ENCODE results near the gene CNTN5.

Gene CNTN5

DNA sequence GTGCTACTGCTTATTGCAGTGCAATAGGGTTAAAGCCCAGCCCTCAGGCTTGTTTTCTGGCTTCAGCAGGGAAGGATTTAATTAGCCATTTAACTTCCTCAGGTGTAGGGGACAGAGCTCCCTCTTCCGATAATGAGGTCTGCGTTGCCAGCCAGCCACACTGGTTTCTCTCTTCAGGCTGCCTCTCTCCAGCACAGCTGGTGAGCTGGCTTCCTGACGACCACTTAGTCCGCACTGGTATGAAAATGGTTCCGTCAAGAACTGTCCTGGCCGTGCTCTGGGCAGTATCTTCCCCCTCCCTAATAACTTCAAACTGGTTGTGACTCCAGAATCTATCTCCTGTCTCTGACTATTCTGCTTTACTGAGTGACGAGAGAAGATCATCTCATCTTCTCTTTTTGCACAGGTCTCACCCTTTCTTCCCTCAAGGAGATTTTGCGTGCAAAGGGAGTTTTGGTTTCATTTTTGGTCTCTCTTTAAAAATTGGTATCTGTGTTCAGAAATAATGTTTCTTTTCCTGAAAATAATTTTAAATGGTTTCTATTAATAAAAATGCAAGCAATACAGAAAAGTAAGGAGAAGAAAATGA is 49.2 kb downstream of the CNTN5 start:
- TF ChIP-seq RAD21 (IDR thresholded peaks at IDR 0.05; ENCODE audit: low read depth) = no peak
- no peak for TF ChIP-seq TEAD4 (IDR thresholded peaks at IDR 0.05)
- TF ChIP-seq, protein P1, sequence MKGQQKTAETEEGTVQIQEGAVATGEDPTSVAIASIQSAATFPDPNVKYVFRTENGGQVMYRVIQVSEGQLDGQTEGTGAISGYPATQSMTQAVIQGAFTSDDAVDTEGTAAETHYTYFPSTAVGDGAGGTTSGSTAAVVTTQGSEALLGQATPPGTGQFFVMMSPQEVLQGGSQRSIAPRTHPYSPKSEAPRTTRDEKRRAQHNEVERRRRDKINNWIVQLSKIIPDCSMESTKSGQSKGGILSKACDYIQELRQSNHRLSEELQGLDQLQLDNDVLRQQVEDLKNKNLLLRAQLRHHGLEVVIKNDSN (IDR thresholded peaks at IDR 0.05) = no peak
- TF ChIP-seq YY1 (IDR thresholded peaks at IDR 0.05; ENCODE audit: low read depth) = no peak
- TF ChIP-seq, protein P2, sequence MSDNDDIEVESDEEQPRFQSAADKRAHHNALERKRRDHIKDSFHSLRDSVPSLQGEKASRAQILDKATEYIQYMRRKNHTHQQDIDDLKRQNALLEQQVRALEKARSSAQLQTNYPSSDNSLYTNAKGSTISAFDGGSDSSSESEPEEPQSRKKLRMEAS (IDR thresholded peaks at IDR 0.05) = no peak
- TF ChIP-seq EGR1 (IDR thresholded peaks at IDR 0.05) = no peak
- TF ChIP-seq FOXM1 (IDR thresholded peaks at IDR 0.05; ENCODE audit: borderline replicate concordance, low read depth) = no peak
- TF ChIP-seq, protein P3, sequence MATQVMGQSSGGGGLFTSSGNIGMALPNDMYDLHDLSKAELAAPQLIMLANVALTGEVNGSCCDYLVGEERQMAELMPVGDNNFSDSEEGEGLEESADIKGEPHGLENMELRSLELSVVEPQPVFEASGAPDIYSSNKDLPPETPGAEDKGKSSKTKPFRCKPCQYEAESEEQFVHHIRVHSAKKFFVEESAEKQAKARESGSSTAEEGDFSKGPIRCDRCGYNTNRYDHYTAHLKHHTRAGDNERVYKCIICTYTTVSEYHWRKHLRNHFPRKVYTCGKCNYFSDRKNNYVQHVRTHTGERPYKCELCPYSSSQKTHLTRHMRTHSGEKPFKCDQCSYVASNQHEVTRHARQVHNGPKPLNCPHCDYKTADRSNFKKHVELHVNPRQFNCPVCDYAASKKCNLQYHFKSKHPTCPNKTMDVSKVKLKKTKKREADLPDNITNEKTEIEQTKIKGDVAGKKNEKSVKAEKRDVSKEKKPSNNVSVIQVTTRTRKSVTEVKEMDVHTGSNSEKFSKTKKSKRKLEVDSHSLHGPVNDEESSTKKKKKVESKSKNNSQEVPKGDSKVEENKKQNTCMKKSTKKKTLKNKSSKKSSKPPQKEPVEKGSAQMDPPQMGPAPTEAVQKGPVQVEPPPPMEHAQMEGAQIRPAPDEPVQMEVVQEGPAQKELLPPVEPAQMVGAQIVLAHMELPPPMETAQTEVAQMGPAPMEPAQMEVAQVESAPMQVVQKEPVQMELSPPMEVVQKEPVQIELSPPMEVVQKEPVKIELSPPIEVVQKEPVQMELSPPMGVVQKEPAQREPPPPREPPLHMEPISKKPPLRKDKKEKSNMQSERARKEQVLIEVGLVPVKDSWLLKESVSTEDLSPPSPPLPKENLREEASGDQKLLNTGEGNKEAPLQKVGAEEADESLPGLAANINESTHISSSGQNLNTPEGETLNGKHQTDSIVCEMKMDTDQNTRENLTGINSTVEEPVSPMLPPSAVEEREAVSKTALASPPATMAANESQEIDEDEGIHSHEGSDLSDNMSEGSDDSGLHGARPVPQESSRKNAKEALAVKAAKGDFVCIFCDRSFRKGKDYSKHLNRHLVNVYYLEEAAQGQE (IDR thresholded peaks at IDR 0.05; ENCODE audit: low read depth) = no peak
- TF ChIP-seq CREB1 (IDR thresholded peaks at IDR 0.05; ENCODE audit: low read depth) = no peak
- TF ChIP-seq TCF12 (IDR thresholded peaks at IDR 0.05; ENCODE audit: low read depth) = no peak
- TF ChIP-seq CEBPB (IDR thresholded peaks at IDR 0.05) = no peak
- no peak for TF ChIP-seq ZBTB7A (IDR thresholded peaks at IDR 0.05; ENCODE audit: low read depth)

DNA sequence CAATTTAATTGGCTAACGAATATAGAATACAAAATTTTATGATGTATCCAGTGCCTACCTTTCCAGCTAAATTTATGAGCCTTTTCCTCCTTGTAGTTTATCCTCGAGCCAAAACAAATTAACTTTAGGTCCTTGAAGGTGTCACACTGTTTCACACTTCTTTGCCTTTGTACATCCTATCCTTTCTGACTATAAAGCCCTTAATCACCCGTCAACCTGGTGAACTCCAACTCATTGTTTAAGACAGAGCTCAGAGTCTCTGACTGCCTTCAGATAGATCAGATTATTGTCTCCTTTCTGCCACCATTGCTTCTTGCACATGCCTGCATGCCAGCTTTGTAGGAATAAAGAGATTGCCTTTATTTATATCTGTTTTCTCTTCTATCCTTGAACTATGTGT is 58.8 kb downstream of the CNTN5 start:
- TF ChIP-seq EP300 (IDR thresholded peaks at IDR 0.05; ENCODE audit: borderline replicate concordance) (no peak), TAF1 (IDR thresholded peaks at IDR 0.05; ENCODE audit: low read depth) (no peak), TEAD4 (IDR thresholded peaks at IDR 0.05) (no peak), ZBTB7A (IDR thresholded peaks at IDR 0.05; ENCODE audit: low read depth) (no peak), TCF12 (IDR thresholded peaks at IDR 0.05; ENCODE audit: low read depth) (no peak), EGR1 (IDR thresholded peaks at IDR 0.05) (no peak), RAD21 (IDR thresholded peaks at IDR 0.05; ENCODE audit: low read depth) (no peak)
- TF ChIP-seq, protein P2 (IDR thresholded peaks at IDR 0.05) = no peak
- TF ChIP-seq, protein P1 (IDR thresholded peaks at IDR 0.05) = no peak

DNA sequence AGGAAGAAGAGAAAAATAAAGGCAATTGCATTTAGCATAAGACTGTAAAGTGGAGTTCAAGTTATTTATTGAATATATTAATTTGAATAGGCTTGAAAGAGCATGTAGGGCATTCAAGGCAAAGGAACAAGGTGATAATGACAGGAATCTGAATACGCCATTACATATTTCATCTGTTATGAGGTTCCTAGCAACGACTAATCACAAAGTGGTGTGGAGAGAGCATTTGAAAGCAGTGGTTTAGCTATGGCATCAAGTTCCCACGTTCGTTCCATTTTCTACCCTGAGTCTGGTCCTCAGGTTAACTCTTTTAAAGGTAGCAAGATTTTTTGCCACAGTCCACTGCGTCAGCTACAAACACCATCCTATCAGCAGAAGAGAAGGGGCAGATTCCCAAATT is 59.4 kb downstream of the CNTN5 start:
- TF ChIP-seq CREB1 (IDR thresholded peaks at IDR 0.05; ENCODE audit: low read depth) = no peak
- TF ChIP-seq RAD21 (IDR thresholded peaks at IDR 0.05; ENCODE audit: low read depth) = no peak
- TF ChIP-seq ZBTB7A (IDR thresholded peaks at IDR 0.05; ENCODE audit: low read depth) = no peak
- TF ChIP-seq, protein P1 (IDR thresholded peaks at IDR 0.05) = no peak
- TF ChIP-seq YY1 (IDR thresholded peaks at IDR 0.05; ENCODE audit: low read depth) = no peak
- TF ChIP-seq TAF1 (IDR thresholded peaks at IDR 0.05; ENCODE audit: low read depth) = no peak
- TF ChIP-seq EGR1 (IDR thresholded peaks at IDR 0.05) = no peak
- TF ChIP-seq NFIC (IDR thresholded peaks at IDR 0.05) = no peak
- no peak for TF ChIP-seq TEAD4 (IDR thresholded peaks at IDR 0.05)
- TF ChIP-seq TCF12 (IDR thresholded peaks at IDR 0.05; ENCODE audit: low read depth) = no peak
- no peak for TF ChIP-seq CEBPB (IDR thresholded peaks at IDR 0.05)
- no peak for TF ChIP-seq FOXM1 (IDR thresholded peaks at IDR 0.05; ENCODE audit: borderline replicate concordance, low read depth)
- TF ChIP-seq, protein P2 (IDR thresholded peaks at IDR 0.05) = no peak
- TF ChIP-seq, protein P3 (IDR thresholded peaks at IDR 0.05; ENCODE audit: low read depth) = no peak
- no peak for TF ChIP-seq EP300 (IDR thresholded peaks at IDR 0.05; ENCODE audit: borderline replicate concordance)

DNA sequence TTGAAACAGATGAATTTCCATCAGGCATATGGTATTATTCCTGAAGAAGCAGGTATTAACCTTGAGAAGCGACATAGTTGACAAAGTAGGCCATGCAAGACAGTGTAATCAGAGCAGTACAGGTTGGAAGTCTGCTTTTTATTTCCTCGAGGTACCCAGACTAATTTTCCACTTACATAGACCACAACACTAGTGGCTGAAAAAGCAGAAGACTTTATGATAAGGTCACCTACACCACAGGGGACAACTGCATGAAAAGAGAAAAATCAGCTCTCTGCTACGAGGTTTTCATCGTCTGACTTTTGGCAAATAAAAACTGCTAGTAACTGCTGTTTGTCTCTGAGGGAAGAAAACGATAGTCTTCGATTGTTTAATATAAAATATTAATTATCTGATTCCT is 77.5 kb downstream of the CNTN5 start:
- TF ChIP-seq, protein P2 (IDR thresholded peaks at IDR 0.05) = no peak
- TF ChIP-seq NFIC (IDR thresholded peaks at IDR 0.05) (no peak), TEAD4 (IDR thresholded peaks at IDR 0.05) (no peak), CEBPB (IDR thresholded peaks at IDR 0.05) (no peak)

DNA sequence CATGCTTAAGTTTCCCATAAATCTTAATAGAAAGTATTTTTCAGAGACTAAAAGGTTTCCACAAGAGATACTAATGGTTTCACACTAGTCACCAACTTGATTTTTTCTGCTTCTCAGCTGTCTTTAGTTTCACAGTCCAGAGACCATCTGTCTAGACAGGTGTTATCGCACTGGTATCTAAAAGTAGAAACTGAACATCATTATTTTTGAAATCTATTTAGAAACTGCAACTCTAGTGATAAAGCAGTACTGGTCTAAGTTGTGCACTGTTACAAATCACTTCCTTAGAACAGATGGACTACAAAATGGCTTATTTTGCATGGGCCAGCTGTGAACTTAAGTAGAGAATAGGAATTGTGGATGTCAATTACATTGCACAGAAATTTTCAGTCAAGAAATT is 78.0 kb downstream of the CNTN5 start:
- TF ChIP-seq FOXM1 (IDR thresholded peaks at IDR 0.05; ENCODE audit: borderline replicate concordance, low read depth) (no peak), ZBTB7A (IDR thresholded peaks at IDR 0.05; ENCODE audit: low read depth) (no peak), RAD21 (IDR thresholded peaks at IDR 0.05; ENCODE audit: low read depth) (no peak), NFIC (IDR thresholded peaks at IDR 0.05) (no peak), TCF12 (IDR thresholded peaks at IDR 0.05; ENCODE audit: low read depth) (no peak), CREB1 (IDR thresholded peaks at IDR 0.05; ENCODE audit: low read depth) (no peak), EGR1 (IDR thresholded peaks at IDR 0.05) (no peak), CEBPB (IDR thresholded peaks at IDR 0.05) (no peak), TAF1 (IDR thresholded peaks at IDR 0.05; ENCODE audit: low read depth) (no peak), EP300 (IDR thresholded peaks at IDR 0.05; ENCODE audit: borderline replicate concordance) (no peak), YY1 (IDR thresholded peaks at IDR 0.05; ENCODE audit: low read depth) (no peak)
- TF ChIP-seq, protein P3 (IDR thresholded peaks at IDR 0.05; ENCODE audit: low read depth) = no peak
- TF ChIP-seq, protein P2 (IDR thresholded peaks at IDR 0.05) = no peak

Data from Ishikawa (cell line).